Loucy (cell line): ENCODE data around the gene ZNF277.

ENCODE experiments used
- EZH2phosphoT487 ChIP-seq: fragments of 200-600 bp; IDR thresholded peaks from 2 replicates; pipeline ENCODE4 v1.6.1; 2018; ENCODE audit warnings: antibody characterized with exemption, mild to moderate bottlenecking, moderate library complexity, borderline replicate concordance
- TF ChIP-seq, protein P1 (sequence below): fragments of 200-600 bp; sonication (generic); conservative IDR thresholded peaks from 2 replicates; pipeline ENCODE4 v1.5.1; 2014; ENCODE audit warnings: mild to moderate bottlenecking, antibody characterized with exemption, low read length

DNA sequence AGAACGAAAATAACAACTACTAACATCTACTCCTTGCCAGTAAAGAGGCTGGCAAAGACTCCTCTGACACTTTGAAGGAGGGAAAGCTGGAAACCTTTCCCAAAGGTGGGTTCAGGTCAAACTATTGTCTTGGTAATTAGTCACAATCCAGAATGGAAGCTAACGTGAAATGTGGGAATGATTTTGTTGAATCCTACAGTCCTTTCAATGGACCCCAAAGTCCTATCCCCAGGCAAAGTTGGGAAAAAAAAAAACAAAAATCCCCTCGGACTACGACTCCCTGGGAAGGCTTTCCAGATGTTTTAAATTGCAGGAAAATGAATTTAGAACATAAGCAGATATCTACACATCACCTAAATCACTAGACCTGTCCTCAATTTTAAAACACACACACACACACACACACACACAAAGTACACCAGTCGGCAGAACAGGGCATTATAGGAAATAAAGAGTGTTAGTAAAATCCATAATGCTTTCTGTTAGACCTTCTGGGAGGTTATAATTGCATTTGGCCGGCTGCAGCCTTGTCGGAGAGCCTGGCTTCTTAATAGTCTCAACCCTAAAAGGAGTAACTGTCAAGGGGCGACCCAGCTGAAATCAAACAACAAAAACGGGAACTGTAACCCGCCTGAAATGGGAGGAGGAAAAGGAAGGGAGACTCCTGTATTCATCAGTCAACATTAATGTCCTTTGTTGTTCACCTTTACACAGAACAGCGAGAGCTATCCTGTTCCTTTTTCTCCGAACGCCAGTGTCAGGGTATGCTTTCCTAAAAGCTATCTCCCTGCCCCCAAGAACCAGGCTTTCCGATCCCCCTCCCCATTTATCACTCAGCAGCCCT, 1.8 kb upstream of the ZNF277 start:
- TF ChIP-seq, protein P1, sequence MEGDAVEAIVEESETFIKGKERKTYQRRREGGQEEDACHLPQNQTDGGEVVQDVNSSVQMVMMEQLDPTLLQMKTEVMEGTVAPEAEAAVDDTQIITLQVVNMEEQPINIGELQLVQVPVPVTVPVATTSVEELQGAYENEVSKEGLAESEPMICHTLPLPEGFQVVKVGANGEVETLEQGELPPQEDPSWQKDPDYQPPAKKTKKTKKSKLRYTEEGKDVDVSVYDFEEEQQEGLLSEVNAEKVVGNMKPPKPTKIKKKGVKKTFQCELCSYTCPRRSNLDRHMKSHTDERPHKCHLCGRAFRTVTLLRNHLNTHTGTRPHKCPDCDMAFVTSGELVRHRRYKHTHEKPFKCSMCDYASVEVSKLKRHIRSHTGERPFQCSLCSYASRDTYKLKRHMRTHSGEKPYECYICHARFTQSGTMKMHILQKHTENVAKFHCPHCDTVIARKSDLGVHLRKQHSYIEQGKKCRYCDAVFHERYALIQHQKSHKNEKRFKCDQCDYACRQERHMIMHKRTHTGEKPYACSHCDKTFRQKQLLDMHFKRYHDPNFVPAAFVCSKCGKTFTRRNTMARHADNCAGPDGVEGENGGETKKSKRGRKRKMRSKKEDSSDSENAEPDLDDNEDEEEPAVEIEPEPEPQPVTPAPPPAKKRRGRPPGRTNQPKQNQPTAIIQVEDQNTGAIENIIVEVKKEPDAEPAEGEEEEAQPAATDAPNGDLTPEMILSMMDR, result no peak
- no peak for TF ChIP-seq EZH2phosphoT487
